Breast epithelium (tissue), 3 donors: ENCODE measurements around the gene MYO6.

Experiments
- POLR2A ChIP-seq: fragments of 450-650 bp; IDR thresholded peaks from one replicate; pipeline ENCODE4 v1.6.1; 2016; ENCODE audit warnings: antibody characterized with exemption, mild to moderate bottlenecking, moderate library complexity
- TF ChIP-seq, protein P1 (sequence below), 3 donors: fragments of 450-650 bp; IDR thresholded peaks; one replicate each; pipeline ENCODE4 v1.5.1; 2016 to 2017; ENCODE audit warnings: antibody characterized with exemption in 3 of 3, mild to moderate bottlenecking in 3 of 3, moderate library complexity in 3 of 3

DNA sequence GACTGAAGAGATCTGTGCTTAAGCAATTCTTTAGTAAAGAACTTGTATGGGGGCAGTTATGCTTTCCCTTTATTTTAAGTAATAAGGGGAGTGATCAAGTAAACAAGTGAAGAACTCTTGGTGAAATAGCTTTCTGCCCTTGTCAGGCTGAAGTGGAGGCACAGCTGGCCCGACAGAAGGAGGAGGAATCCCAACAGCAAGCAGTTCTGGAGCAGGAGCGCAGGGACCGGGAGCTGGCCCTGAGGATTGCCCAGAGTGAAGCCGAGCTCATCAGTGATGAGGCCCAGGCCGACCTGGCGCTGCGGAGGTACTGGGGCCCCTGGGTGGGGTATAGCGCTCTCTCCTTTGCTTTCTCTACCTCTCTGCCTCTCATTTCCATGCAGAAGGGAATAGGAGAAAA, 143.3 kb downstream of the MYO6 start:
- TF ChIP-seq, protein P1, sequence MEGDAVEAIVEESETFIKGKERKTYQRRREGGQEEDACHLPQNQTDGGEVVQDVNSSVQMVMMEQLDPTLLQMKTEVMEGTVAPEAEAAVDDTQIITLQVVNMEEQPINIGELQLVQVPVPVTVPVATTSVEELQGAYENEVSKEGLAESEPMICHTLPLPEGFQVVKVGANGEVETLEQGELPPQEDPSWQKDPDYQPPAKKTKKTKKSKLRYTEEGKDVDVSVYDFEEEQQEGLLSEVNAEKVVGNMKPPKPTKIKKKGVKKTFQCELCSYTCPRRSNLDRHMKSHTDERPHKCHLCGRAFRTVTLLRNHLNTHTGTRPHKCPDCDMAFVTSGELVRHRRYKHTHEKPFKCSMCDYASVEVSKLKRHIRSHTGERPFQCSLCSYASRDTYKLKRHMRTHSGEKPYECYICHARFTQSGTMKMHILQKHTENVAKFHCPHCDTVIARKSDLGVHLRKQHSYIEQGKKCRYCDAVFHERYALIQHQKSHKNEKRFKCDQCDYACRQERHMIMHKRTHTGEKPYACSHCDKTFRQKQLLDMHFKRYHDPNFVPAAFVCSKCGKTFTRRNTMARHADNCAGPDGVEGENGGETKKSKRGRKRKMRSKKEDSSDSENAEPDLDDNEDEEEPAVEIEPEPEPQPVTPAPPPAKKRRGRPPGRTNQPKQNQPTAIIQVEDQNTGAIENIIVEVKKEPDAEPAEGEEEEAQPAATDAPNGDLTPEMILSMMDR (IDR thresholded peaks at IDR 0.05), result no peak
- no peak for TF ChIP-seq POLR2A
